Keratinocyte (primary cell): ENCODE data around the gene DPH1. TPM values are rescaled to one million over a fixed set of nuclear protein-coding genes. Genes with fewer than 3 reads are reported as not detected.

Experiments
- DNase-seq: peaks from one replicate; pipeline ENCODE4 v3.0.0-alpha.2; 2011; ENCODE audit warnings: low read depth, missing footprints, low spot score
- FAIRE-seq: peaks from 2 replicates; lab custom pipeline; 2011; peaks lifted over from hg19 to GRCh38; lab: Jason Lieb, UNC
- H2AFZ ChIP-seq: 2 replicates; pipeline ENCODE4 v1.6.0; 2012; ENCODE audit warnings: low read length, control low read depth, inconsistent platforms; ENCODE audit not compliant: control insufficient read depth
- H3K27ac ChIP-seq: 2 replicates; pipeline ENCODE4 v1.5.1; 2011; ENCODE audit warnings: low read length; ENCODE audit not compliant: control insufficient read depth, insufficient read depth
- H3K27me3 ChIP-seq: 3 replicates; pipeline ENCODE4 v1.6.0; 2011; ENCODE audit warnings: low read length; ENCODE audit not compliant: control insufficient read depth, insufficient read depth; ENCODE audit errors: extremely low read depth
- H3K36me3 ChIP-seq, 2 experiments: 2 replicates in 1 of 2; 3 replicates in 1 of 2; pipeline ENCODE4 v1.5.1; 2011; ENCODE audit warnings: low read length in 2 of 2, mild to moderate bottlenecking in 1 of 2; ENCODE audit not compliant: control insufficient read depth in 2 of 2, insufficient read depth in 2 of 2; ENCODE audit errors: extremely low read depth in 1 of 2
- H3K4me1 ChIP-seq: 3 replicates; pipeline ENCODE4 v1.5.1; 2011; ENCODE audit warnings: low read length; ENCODE audit not compliant: control insufficient read depth, insufficient read depth; ENCODE audit errors: extremely low read depth
- H3K4me2 ChIP-seq: 3 replicates; pipeline ENCODE4 v1.6.0; 2011; ENCODE audit warnings: low read depth, low read length; ENCODE audit not compliant: control insufficient read depth, insufficient read depth; ENCODE audit errors: extremely low read depth
- H3K4me3 ChIP-seq, 3 experiments: fragments of 200-600 bp in 1 of 3; sonication (generic) in 1 of 3; 2 replicates in 2 of 3; 3 replicates in 1 of 3; pipeline ENCODE4 v1.5.1; 2011 to 2016; ENCODE audit warnings: low read length in 3 of 3, mild to moderate bottlenecking in 3 of 3, control low read depth in 2 of 3, inconsistent platforms in 1 of 3, low read depth in 1 of 3, mixed read lengths in 1 of 3, mixed run types in 1 of 3, moderate library complexity in 1 of 3; ENCODE audit not compliant: control insufficient read depth in 2 of 3, insufficient read depth in 2 of 3; ENCODE audit errors: extremely low read depth in 1 of 3
- H3K79me2 ChIP-seq: 2 replicates; pipeline ENCODE4 v1.6.0; 2012; ENCODE audit warnings: low read length; ENCODE audit not compliant: control insufficient read depth, insufficient read depth
- H3K9ac ChIP-seq: 3 replicates; pipeline ENCODE4 v1.6.0; 2011; ENCODE audit warnings: low read length; ENCODE audit not compliant: control insufficient read depth, insufficient read depth; ENCODE audit errors: extremely low read depth
- H3K9me1 ChIP-seq: 3 replicates; pipeline ENCODE4 v1.6.0; 2011; ENCODE audit warnings: low read length; ENCODE audit not compliant: control insufficient read depth, insufficient read depth; ENCODE audit errors: extremely low read depth
- H3K9me3 ChIP-seq: 2 replicates; pipeline ENCODE4 v1.5.1; 2012; ENCODE audit warnings: low read depth, low read length; ENCODE audit not compliant: control insufficient read depth
- H4K20me1 ChIP-seq: 3 replicates; pipeline ENCODE4 v1.6.0; 2011; ENCODE audit warnings: low read length; ENCODE audit not compliant: control insufficient read depth, insufficient read depth; ENCODE audit errors: extremely low read depth
- CTCF ChIP-seq, 3 experiments: IDR thresholded peaks in 1 of 3; conservative IDR thresholded peaks in 1 of 3; optimal IDR thresholded peaks in 1 of 3; 2 replicates in 2 of 3; 3 replicates in 1 of 3; pipeline versions ENCODE3 to v1.5.1; 2011; ENCODE audit warnings: low read length in 3 of 3, mild to moderate bottlenecking in 3 of 3, moderate library complexity in 2 of 3, control low read depth in 1 of 3, inconsistent platforms in 1 of 3; ENCODE audit not compliant: insufficient read depth in 2 of 3; ENCODE audit errors: extremely low read depth in 1 of 3
- EZH2 ChIP-seq: IDR thresholded peaks from one replicate; pipeline ENCODE4 v1.6.1; 2012; ENCODE audit warnings: inconsistent platforms, mild to moderate bottlenecking, low read length, moderate library complexity
- dilution Hi-C: fragments of 300-500 bp; cut with MboI; formaldehyde crosslinking; loops from one replicate; pipeline ENCODE4 v1.7.0; 2020; ENCODE audit warnings: low sequenced_read_pairs; ENCODE audit not compliant: extremely low pct_ligation_motif_present
- polyA plus RNA-seq, 5 experiments: library from polyadenylated mRNA; depleted of rRNA in 3 of 5; stranded (reverse) in 3 of 5; stranded (forward) in 1 of 5; unstranded in 1 of 5; fragments of >200 nt; gene quantifications; 1 replicate in 1 of 5; 2 replicates in 3 of 5; 3 replicates in 1 of 5; pipeline versions ENCODE4 v1.2.1 to v1.2.3, GENCODE V29; 2011 to 2012; ENCODE audit warnings: missing spikeins in 2 of 5, low read depth in 1 of 5, low replicate concordance in 1 of 5

DPH1 gene
- polyA plus RNA-seq, 1 donor (not counting 4 experiments of a cell fraction or from before 2014, with no cell fraction given): 18.9 TPM

GRCh38 chr17:2086306-2086705, 56.4 kb downstream of the DPH1 start:
- no peaks in the 10 kb centered on the region for H3K9me3 ChIP-seq
- dilution Hi-C loops: no loop called here
- H3K4me3 ChIP-seq: no peak overlapping the region
- FAIRE-seq (no peak), DNase-seq (no peak)
- H4K20me1 ChIP-seq: no peaks in the 10 kb centered on the region
- no peaks in the 10 kb centered on the region for H3K27me3 ChIP-seq
- H2AFZ ChIP-seq: no peak overlapping the region
- H3K79me2 ChIP-seq: no peaks in the 10 kb centered on the region
- H3K27ac ChIP-seq: no peak overlapping the region
- H3K4me2 ChIP-seq: no peak overlapping the region
- peaks cover 13 to 14% of the 10 kb centered on the region in 2 experiments for H3K36me3 ChIP-seq
- no peak for TF ChIP-seq CTCF (optimal IDR thresholded peaks at IDR 0.05 in 1 of 3, IDR thresholded peaks at IDR 0.05 in 1 of 3, conservative IDR thresholded peaks at IDR 0.05 in 1 of 3; ENCODE audit: extremely low read depth in 1 of 3, insufficient read depth in 2 of 3, low read length in 3 of 3)
- no peak for TF ChIP-seq EZH2
- H3K9me1 ChIP-seq: no peaks in the 10 kb centered on the region
- peaks cover 46% of the 10 kb centered on the region for H3K4me1 ChIP-seq
- H3K9ac ChIP-seq: no peak overlapping the region

GRCh38 chr17:2087597-2088211, 57.8 kb downstream of the DPH1 start:
- Histone ChIP-seq H3K9me3 (no peaks in the 10 kb centered on the region), H3K79me2 (no peaks in the 10 kb centered on the region), H4K20me1 (no peaks in the 10 kb centered on the region), H3K9me1 (no peaks in the 10 kb centered on the region), H3K4me2 (no peak overlapping the region), H2AFZ (no peak overlapping the region), H3K4me1 (peaks cover 42% of the 10 kb centered on the region), H3K4me3 (no peak overlapping the region), H3K9ac (no peak overlapping the region), H3K36me3 (peaks cover 7 to 10% of the 10 kb centered on the region in 2 experiments), H3K27me3 (no peaks in the 10 kb centered on the region), H3K27ac (no peak overlapping the region)
- TF ChIP-seq EZH2: no peak
- no peak for TF ChIP-seq CTCF (optimal IDR thresholded peaks at IDR 0.05 in 1 of 3, IDR thresholded peaks at IDR 0.05 in 1 of 3, conservative IDR thresholded peaks at IDR 0.05 in 1 of 3; ENCODE audit: extremely low read depth in 1 of 3, insufficient read depth in 2 of 3, low read length in 3 of 3)
- dilution Hi-C loops: no loop called here
- FAIRE-seq (no peak), DNase-seq (no peak)
